K562 (cell line): ENCODE measurements around the gene EFEMP2. TPM values are rescaled to one million over a fixed set of nuclear protein-coding genes. Genes with fewer than 3 reads are reported as not detected.
A peak's percentile ranks its signal among the peaks of the same experiment; 100 is the strongest.

Experiments used
- ARID3B ChIP-seq: fragments of 250-450 bp; sonication (Bioruptor Pico); IDR thresholded peaks from 2 replicates; pipeline ENCODE4 v1.4.0; 2020; ENCODE audit warnings: borderline replicate concordance
- BDP1 ChIP-seq: IDR thresholded peaks from 3 replicates; pipeline ENCODE4 v1.6.1; 2011; ENCODE audit not compliant: insufficient read length, insufficient read depth
- CBFA2T2 ChIP-seq: fragments of 450-650 bp; conservative IDR thresholded peaks from 2 replicates; pipeline ENCODE4 v1.6.1; 2017; ENCODE audit warnings: mild to moderate bottlenecking
- FOS ChIP-seq: IDR thresholded peaks from 3 replicates; pipeline ENCODE4 v1.6.1; 2011; ENCODE audit not compliant: insufficient read length; ENCODE audit errors: extremely low read depth
- GATAD2A ChIP-seq: fragments of 450-650 bp; IDR thresholded peaks from 2 replicates; pipeline ENCODE4 v1.6.1; 2017
- GTF3C2 ChIP-seq: IDR thresholded peaks from 3 replicates; pipeline ENCODE4 v1.6.1; 2011; ENCODE audit warnings: borderline replicate concordance, mild to moderate bottlenecking, moderate library complexity; ENCODE audit not compliant: insufficient read length; ENCODE audit errors: extremely low read depth
- HOMEZ ChIP-seq: fragments of 250-450 bp; sonication (Bioruptor Pico); IDR thresholded peaks from 2 replicates; pipeline ENCODE4 v1.4.0; 2020; ENCODE audit warnings: mild to moderate bottlenecking, moderate library complexity
- JUND ChIP-seq, 2 experiments: IDR thresholded peaks; 2 replicates in 1 of 2; 3 replicates in 1 of 2; pipeline ENCODE4 v1.6.1; 2011; ENCODE audit warnings: borderline replicate concordance in 2 of 2, low read depth in 2 of 2, low read length in 2 of 2, improper control_type of control experiment in 1 of 2, missing biosample characterization in 1 of 2, missing genetic modification characterization in 1 of 2, missing genetic modification reagents in 1 of 2
- MAFK ChIP-seq: IDR thresholded peaks from 2 replicates; pipeline ENCODE4 v1.6.1; 2011; ENCODE audit warnings: low read length, improper control_type of control experiment
- MTA3 ChIP-seq: fragments of 450-650 bp; formaldehyde crosslinking; IDR thresholded peaks from 2 replicates; pipeline ENCODE4 v1.6.1; 2017; ENCODE audit warnings: mild to moderate bottlenecking, borderline replicate concordance
- MYNN ChIP-seq, 2 experiments: sonication (generic); formaldehyde crosslinking in 1 of 2; IDR thresholded peaks; 2 replicates each; pipeline versions ENCODE4 v1.5.0 to v1.6.1; 2016 to 2020; ENCODE audit warnings: antibody characterized with exemption in 1 of 2, missing genetic modification reagents in 1 of 2
- RBM15 ChIP-seq: fragments of 200-400 bp; formaldehyde crosslinking; IDR thresholded peaks from 2 replicates; pipeline ENCODE4 v1.6.1; 2018; ENCODE audit warnings: mild to moderate bottlenecking, low read length, moderate library complexity; ENCODE audit not compliant: insufficient read depth
- RCOR1 ChIP-seq, 2 experiments: IDR thresholded peaks; 2 replicates each; pipeline ENCODE4 v1.6.1; 2012; ENCODE audit warnings: low read depth in 2 of 2, low read length in 2 of 2, borderline replicate concordance in 1 of 2, improper control_type of control experiment in 1 of 2
- SNRNP70 ChIP-seq: fragments of 200-400 bp; formaldehyde crosslinking; optimal IDR thresholded peaks from 2 replicates; pipeline ENCODE3; 2017; ENCODE audit warnings: low read depth, low read length
- SOX6 ChIP-seq: fragments of 450-650 bp; IDR thresholded peaks from 2 replicates; pipeline ENCODE4 v1.6.1; 2014; ENCODE audit warnings: mild to moderate bottlenecking
- WHSC1 ChIP-seq: IDR thresholded peaks from one replicate; pipeline ENCODE4 v1.6.1; 2012; ENCODE audit warnings: low read length, control low read depth, inconsistent platforms
- ZNF140 ChIP-seq: fragments of 250-450 bp; sonication (Bioruptor Pico); IDR thresholded peaks from 2 replicates; pipeline ENCODE4 v1.8.0; 2021; ENCODE audit warnings: moderate library complexity, mild to moderate bottlenecking, inconsistent platforms
- polyA plus RNA-seq, 8 experiments: library from polyadenylated mRNA; depleted of rRNA in 4 of 8; stranded (reverse) in 5 of 8; unstranded in 3 of 8; fragments of >200 nt; fragmentation: Nextera tagmentation in 2 of 8; fragmentation: Illumina TruSeq in 1 of 8; extraction: Ambion mirVana in 2 of 8; extraction: Trizol in 1 of 8; gene quantifications; 2 replicates each; pipeline versions ENCODE4 v1.2.1 to v1.2.3, GENCODE V29; 2011 to 2014; ENCODE audit warnings: inconsistent platforms in 1 of 8, missing spikeins in 1 of 8
- total RNA-seq, 7 experiments: library from RNA; depleted of rRNA in 6 of 7; stranded (reverse); fragments of >200 nt in 6 of 7; fragmentation: Illumina TruSeq in 2 of 7; extraction: Trizol in 2 of 7; gene quantifications; 2 replicates each; pipeline versions ENCODE4 v1.2.1 to v1.2.3, GENCODE V29; 2011 to 2021; ENCODE audit warnings: low replicate concordance in 1 of 7

EFEMP2 gene
- total and polyA plus RNA-seq, 9 of the 15 experiments (the other 6 are each of a cell fraction or from before 2014, with no cell fraction given): 0.07 to 2.9 (median 0.69) TPM; not detected in 1

GRCh38 chr11:65860278-65861164 is 12.1 kb downstream of the EFEMP2 start, which contains the start of gene MUS81 (continued):
- TF ChIP-seq MTA3 (peak; percentile 71; the same call in 1 of the 2 replicates), HOMEZ (no peak), RBM15 (no peak), SOX6 (peak; percentile 66; the same call in 1 of the 2 replicates), SNRNP70 (no peak), GTF3C2 (peak; percentile 78), GATAD2A (no peak), ZNF140 (CRISPR knock-in tag) (no peak), JUND (IDR thresholded peaks at IDR 0.05; ENCODE audit: borderline replicate concordance, low read depth, low read length) (peak; percentile 56; the same call in 1 of the 2 replicates), JUND (tag; IDR thresholded peaks at IDR 0.05; ENCODE audit: borderline replicate concordance, low read depth, low read length) (no peak), CBFA2T2 (no peak), ARID3B (0 out of 2 replicates have a peak, but pooled peaks have one; percentile 58), MYNN (IDR thresholded peaks at IDR 0.05) (0 out of 2 replicates have a peak, but pooled peaks have one; percentile 32), MYNN (CRISPR knock-in tag; IDR thresholded peaks at IDR 0.05) (no peak), MAFK (no peak), FOS (no peak), WHSC1 (no peak), BDP1 (no peak), RCOR1 (IDR thresholded peaks at IDR 0.05; ENCODE audit: borderline replicate concordance in 1 of 2, low read depth in 2 of 2, low read length in 2 of 2) (peak in 1 of 2 experiments; percentile 65; a peak in 2 of 4 replicates)
